ENCODE results near the gene ENTHD1.
"Not testable (repeated sequence)": the region's sequence is repeated elsewhere in the genome, so short reads cannot be mapped to it uniquely, and the experiment has no call there.

The ENTHD1 gene

DNA sequence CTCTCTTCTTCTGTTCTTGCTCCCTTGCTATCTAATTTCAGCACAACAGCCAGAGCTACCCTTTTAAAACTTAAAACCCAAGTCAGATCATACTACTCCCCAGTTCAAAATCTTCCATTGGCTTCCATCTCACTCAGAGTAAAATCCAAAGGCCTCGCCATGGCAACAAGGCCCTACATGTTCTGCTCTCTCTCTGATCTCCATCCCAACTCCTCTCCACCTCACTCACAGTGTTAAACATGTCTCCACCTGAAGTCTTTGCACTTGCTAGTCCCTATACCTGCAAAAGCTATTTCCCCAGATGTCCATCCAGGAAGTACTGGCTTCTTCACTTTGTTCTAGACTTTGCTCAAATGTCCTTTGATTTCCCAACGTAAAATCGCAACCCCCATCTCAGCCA is 4.3 kb upstream of the ENTHD1 start:
- DNase-seq, result no peak

DNA sequence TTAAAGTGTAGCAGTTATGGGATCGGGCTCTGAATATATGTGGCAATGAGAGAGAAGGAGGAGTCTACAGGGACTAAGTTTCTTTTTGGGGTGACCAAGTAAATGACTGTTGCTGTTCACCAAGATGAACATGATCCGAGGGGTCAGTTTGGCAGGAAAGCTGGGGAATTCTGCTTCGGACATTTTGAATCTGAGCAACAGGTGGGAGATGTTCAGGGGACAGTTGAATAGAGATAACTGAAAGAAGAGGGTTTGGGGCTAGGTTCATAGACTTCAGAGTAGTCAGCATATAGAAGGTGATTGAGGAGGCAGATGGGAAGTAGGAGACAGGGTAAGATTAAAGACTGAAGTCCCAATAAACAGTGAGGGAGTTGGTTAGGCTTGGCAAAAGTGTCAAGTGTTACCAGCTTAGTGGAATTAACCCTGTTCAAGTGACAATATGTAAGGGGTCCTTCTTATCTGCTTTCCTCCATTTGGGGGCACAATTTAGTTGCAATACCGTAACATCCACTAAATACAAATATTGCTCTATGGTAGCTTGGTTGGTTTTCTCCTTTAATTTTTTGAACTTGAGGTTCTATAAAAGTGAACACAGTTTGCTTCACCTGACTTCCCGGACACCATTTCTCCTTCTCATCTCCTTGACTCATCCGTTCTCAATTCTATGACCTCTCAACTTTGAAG is 2.9 kb upstream of the ENTHD1 start:
- no peak for DNase-seq

DNA sequence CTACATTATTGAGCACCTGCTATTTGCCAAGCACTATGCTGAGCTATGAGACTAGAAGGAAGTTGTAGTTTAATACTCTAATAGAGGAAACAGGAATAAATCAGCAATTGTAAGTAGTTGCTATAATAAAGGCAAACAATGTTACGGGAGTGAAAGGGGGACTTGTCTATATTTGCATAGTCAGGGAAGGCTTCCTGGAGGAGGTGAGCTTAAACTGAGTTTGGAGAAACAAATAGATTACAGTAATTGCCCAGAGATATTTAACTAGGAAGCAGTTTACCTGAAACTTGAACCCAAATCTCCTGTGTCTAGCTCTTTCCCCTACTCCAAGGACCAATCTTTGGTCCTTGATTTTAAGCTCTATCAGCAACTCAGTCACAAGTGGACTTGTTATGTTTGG is 2.1 kb upstream of the ENTHD1 start:
- no peak for DNase-seq

DNA sequence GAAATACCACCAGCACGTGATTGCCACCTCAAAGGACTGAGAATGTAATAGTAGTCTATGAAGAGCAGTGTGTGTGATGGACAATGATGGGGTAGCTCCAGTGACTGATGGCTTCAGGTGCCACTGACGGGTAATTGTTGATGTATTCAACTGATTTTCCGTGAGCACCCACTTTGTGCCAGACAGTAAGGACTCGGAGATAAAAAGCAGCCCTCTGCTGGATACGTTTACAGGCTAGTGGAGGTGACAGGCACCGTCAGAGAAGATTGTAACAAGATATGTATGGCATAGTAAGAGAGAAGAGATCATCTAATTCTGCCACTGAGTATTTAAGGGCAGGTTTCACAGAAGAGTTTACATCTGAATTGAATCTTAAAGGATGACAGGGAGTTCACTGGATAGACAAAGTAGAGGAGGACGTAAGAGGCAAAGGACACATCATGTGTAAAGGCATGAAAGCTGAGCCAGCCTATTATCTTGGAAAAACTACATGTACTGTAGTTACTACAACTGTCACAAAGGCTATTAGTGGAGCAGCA is 1.1 kb upstream of the ENTHD1 start:
- no peak for DNase-seq

DNA sequence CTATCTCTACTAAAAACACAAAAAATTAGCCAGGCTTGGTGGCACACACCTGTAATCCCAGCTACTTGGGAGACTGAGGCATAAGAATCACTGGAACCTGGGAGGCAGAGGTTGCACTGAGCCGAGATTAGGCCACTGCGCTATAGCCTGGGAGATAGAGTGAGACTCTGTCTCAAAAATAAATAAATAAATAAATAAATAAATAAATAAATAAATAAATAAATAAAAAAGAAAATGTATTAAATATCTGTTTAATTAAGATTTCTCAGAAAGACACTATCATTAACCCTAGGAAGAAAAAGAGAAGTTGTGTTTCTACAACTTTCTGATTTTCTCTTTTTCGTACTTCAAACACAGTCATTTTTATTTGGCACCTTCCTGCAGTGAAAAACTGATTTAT is 3.6 kb downstream of the ENTHD1 start:
- not testable (repeated sequence) for DNase-seq

DNA sequence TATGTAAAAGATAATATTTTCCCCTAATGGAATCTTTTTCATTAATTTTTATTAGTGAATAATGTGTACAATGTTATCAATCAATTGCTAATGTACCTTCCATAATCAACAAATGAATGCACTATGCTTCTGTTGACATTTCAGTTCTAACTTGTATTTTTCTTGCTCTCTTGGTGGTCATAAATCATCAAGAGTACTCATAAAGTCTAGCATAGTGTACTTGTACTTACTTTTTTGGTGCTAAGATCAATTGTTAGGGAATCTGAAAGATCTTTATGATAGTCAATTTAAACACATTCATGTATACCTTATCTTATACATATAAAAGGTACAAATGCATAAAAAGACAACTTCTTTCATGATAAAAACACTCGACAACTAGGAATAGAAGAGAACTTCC is 10.5 kb downstream of the ENTHD1 start:
- no peak for DNase-seq

DNA sequence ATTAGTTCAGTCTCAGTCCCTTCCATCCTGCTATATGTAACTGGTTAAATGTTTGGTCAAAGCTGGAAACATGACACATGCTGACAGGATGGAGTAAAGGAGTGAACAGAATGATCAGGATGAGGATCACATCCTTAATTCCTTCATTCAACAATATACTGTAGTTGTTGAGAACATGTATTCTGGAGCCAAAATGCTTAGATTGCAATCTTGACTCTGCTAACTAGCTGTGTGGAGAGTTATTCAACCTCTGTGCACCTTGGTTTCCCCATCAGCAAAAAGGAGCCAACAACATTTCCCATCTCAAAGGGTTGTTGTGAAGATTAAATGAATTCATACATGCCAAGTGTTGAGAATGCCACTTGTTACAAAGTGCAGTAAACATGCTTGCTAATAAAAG is 12.8 kb downstream of the ENTHD1 start:
- no peak for DNase-seq

DNA sequence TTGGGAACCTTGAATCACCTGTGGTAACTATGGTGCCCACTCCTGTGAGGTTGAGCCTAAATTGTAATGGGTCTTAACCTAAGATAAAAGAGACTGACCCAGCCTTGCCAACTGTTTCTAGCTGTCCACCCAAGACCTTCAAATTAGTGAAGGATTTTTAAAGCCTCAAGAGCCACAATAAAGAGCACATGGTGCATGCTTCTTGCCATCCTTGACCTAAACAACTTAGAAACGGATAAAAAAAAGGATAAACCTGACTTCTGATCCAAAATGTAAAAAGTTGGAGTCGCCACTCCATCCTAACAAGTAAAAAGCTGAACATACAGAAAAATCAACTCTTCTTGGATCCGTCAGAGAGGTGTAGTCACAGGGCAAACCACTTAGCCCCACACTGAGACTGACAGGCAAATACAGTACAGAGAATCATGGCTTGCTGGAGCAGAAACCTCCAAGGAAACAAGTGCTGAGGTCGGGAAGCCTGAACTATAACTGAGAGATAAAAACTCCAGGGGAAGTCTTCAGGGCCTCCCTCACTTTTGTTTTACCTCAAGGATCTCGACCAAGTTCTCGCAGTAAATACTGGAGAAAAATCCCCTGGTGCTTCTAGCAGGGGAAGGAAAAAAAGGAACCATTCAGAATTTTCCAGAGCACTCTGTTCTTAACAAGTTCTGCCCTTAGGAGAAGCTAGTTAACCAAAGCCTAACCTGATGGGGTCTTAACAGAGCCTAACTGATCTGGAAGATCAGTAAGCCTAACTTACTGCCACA is 16.3 kb downstream of the ENTHD1 start:
- no peak for DNase-seq

DNA sequence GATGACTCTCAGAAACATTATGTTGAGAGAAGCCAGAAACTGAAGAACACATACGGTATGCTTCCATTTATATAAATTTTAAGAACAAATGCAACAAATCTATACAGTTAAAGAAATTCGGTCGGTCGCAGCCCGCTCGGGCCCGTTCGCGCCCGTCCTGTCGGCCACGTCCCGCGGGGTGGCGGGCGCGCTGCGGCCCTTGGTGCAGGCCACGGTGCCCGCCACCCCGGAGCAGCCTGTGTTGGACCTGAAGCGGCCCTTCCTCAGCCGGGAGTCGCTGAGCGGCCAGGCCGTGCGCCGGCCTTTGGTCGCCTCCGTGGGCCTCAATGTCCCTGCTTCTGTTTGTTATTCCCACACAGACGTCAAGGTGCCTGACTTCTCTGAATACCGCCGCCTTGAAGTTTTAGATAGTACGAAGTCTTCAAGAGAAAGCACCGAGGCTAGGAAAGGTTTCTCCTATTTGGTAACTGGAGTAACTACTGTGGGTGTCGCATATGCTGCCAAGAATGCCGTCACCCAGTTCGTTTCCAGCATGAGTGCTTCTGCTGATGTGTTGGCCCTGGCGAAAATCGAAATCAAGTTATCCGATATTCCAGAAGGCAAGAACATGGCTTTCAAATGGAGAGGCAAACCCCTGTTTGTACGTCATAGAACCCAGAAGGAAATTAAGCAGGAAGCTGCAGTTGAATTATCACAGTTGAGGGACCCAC is 18.2 kb downstream of the ENTHD1 start:
- not testable (repeated sequence) for DNase-seq

DNA sequence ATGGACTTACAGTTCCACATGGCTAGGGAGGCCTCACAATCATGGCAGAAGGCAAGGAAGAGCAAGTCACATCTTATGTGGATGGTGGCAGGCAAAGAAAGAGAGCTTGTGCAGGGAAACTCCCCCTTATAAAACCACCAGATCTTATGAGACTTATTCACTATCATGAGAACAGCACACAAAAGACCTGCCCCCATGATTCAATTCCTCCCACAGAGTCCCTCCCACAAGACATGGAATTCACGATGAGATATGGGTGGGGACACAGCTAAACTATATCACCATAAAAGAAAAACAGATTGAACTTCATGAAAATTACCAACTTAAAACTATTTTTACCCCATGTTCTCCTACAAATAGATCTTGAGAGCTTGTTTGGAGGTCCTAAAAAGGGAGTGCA is 19.6 kb downstream of the ENTHD1 start:
- no peak for DNase-seq

DNA sequence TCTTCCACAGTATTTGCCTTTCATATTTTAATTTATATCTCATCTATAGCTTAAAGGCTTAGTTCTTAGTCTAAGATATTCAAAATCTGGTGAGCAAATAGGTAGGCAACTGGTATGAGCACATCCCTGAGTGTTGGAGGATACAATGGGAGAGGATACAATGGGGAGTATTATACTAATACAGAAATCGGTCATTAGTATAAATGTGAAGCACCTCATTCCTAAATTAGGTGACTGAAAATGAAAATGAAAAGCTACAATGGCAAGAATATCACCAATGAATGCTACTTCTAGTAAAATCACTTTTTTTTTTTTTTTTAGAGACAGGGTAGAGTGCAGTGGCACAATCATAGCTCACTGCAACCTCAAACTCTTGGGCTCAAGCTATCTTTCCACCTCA is 21.0 kb downstream of the ENTHD1 start:
- DNase-seq, result no peak

DNA sequence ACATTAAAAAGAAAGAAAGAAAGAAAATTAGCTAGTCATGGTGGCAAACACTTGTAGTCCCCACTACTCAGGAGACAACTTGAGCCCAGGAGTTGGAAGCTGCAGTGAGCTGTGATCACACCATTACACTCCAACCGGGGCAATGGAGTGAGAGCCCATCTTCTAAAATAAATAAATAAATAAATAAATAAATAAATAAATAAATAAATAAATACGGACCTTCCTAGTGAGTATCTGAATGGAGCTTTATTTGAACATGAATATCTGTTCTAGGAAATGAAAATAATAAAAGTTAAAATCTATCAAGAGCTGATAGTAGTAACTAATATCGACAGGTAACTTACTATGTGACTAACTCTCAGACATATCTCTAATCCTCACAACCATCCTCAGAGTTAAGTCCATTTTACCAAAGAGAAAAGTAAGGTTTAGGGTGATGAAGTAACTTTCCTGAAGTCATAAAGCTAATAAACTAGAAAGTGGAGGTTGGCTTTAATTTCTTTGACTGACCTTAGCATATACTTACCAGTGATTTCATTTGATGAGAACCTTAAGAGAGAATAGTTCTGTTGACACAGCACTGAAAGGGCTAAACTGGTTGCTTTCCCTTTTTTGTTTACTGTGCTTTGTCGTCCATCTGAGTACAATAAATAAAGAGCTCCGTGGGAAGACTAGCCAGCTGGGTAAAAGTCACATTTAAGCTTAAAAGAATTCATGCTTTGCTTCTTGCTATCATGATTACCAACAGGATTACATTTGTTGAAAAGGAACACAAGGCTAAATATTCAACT is 22.4 kb downstream of the ENTHD1 start:
- no peak for DNase-seq

DNA sequence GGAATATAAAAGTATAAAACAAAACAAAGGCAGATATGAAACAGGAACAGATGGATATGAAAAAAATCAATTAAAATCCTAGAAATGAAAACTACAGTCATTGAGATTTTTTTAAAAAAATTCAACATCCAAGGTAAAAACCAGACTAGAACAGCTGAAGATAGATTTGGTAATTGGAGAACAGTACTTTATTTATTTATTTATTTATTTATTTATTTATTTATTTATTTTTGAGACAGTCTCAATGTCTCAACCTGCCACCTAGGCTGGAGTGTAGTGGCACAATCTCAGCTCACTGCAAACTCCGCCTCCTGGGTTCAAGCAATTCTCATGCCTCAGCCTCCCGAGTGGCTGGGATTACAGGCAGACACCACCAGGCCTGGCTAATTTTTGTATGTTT is 23.8 kb downstream of the ENTHD1 start:
- not testable (repeated sequence) for DNase-seq

DNA sequence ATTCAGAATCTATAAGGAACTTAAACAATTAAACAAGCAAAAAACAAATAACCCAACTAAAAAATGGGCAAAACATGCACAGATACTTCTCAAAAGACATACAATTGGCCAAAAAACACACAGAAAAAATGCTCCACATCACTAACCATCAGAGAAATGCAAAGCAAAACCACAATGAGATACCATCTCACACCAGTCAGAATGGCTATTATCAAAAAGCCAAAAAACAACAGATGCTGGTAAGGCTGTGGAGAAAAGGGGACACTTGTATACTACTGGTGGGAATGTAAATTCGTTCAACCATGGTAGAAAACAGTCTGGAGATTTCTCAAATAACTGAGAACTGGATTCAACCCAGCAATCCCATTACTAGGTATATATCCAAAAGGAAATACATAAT is 24.8 kb downstream of the ENTHD1 start:
- no peak for DNase-seq

DNA sequence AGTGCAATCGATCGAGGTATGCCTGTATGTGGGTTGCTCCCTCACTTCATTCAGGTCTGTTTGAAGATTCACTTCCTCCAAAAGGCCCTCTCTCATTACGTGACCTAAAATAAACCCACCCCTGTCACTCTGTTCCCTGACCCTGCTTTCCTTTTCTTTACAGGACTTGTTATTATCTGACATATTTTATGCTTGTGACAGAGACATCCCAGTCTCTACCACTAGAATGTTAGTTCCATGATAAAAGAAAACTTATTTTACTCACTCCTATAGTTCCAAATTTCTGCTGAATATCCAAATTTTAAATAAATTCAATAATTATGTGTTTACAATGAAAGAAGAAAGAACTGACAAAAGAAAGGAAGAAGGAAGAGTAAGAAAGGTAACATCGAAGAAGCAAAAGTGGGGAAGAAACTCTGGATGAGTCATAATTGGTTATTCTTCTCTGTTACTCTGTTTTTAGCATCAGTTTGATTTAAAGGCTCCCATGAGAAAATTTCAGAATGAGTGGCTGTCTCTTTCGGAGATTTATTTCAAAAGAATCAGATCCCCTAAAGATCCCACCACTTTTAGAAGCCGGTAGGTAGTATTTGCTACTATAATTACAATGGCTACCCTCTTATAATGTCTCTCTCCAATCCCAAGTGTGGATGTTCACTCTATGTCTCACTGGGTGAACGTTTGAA is 33.5 kb downstream of the ENTHD1 start:
- no peak for DNase-seq

DNA sequence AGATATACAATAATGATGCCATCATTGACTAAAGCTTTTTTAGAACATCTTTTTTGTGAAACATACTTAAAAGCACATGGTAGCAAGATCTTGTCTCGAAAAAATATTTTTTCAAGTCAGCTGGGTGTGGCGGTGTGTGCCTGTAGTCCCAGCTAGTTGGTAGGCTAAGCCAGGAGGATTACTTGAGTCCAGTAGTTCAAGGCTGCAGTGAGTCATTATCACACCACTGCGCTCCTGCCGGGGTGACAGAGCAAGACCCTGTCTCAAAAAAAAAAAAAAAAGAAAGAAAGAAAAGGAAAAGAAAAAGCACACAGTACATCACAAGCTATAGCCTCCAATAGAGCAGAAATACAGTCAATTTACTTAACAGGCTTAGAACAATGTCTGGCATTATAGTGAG is 37.0 kb downstream of the ENTHD1 start:
- no peak for DNase-seq

DNA sequence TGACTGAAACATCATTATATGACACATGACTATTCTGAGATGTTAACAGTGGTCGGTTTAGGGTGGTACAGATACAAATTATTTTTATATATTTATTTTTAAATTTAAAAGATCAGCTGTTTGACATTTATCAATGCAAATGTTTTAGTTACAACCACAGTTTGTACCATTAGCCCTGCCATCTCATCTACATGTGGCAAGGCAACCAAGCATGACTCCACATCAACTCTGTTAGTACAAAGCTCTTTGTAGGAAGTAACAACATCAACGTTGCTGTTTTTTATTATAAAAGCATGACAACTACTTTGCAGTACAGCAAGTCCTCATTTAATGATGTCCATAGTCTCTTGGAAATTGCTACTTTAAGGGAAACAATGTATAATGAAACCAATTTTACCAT is 40.8 kb downstream of the ENTHD1 start:
- DNase-seq, result no peak

DNA sequence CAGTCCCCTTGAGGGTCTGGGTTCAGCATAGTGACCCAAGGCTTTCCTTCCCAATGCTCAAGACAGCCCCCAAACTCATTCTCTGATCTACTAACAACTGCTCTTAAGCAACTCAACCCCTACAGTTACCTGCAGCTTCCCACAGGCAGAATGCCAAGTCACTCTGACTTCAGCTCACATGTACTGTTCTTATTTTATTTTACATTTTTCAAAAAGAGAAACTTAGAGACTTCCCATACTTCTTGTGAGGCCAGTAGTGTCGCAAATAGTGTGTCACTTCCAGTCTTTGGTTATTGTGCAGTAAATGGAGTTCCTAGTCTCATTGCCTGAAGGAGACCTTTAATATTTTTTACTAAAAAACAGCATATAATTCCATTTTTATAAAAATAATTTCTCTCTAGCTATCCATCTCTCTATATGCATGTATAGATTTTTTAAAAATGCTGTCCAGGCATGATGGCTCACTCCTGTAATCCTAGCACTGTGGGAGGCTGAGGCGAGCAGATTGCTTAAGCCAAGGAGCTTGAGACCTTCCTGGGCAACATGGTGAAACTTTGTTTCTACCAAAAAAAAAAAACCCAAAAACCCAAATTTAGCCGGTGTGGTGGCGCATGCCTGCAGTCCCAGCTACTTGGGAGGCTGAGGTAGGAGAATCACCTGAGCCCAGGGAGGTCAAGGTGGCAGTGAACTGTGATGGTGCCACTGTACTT is 41.8 kb downstream of the ENTHD1 start:
- no peak for DNase-seq

DNA sequence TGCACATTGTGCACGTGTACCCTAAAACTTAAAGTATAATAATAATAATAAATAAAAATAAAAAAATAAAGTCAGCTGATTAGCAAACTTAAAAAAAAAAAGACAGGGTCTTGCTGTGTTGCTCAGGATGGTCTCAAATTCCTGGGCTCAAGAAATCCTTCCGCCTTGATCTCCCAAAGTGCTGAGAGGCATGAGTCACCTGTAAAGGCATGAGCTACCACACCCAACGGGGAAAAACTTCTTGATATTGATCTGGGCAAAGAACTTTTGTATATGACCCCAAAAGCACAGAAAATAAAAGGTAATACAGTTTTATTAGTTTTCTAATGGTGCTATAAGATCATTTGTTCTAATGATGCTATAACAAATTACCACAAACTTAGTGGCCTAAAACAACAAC is 46.1 kb downstream of the ENTHD1 start:
- no peak for DNase-seq

DNA sequence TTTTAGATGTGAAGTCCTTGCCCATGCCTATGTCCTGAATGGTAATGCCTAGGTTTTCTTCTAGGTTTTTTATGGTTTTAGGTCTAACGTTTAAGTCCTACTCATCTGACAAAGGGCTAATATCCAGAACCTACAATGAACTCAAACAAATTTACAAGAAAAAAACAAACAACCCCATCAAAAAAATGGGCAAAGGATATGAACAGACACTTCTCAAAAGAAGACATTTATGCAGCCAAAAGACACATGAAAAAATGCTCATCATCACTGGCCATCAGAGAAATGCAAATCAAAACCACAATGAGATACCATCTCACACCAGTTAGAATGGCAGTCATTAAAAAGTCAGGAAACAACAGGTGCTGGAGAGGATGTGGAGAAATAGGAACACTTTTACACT is 47.0 kb downstream of the ENTHD1 start:
- not testable (repeated sequence) for DNase-seq

DNA sequence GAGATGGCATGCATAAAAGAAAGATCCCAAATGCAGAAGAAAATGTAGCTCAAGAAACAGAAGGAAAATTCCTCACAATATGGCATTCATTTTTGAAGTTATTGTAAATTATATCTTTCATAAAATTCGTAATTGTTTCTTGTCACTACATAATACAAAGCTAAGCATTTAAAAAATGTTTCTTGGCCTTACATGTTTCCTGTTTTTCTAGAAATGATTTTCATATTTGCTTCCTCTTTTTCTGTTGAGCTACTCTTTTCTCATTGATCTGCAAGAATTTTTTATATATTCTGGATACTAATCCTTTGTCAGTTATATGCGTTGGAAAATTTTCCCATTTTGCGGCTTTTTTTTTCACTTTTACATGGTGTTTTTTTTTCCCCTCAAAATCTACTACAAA is 48.0 kb downstream of the ENTHD1 start:
- no peak for DNase-seq

All from CD4-positive, alpha-beta T cell treated with Interleukin-4 for 4 hours (primary cell).